Cardiac muscle cell (in vitro differentiated cells and primary cell): ENCODE measurements around the gene DPPA3. TPM values are rescaled to one million over a fixed set of nuclear protein-coding genes. Genes with fewer than 3 reads are reported as not detected.
"Not testable (repeated sequence)": the region's sequence is repeated elsewhere in the genome, so short reads cannot be mapped to it uniquely, and the experiment has no call there.

Experiments used
- DNase-seq, 2 donors: peaks; one replicate each; pipeline versions ENCODE4 v3.0.0 to v3.0.0-alpha.2; 2010 to 2017; ENCODE audit warnings: low read depth in 1 of 2, low spot score in 1 of 2
- H3K27ac ChIP-seq: fragments of 200-600 bp; sonication (generic); 2 replicates; pipeline ENCODE4 v1.5.1; 2016
- H3K27me3 ChIP-seq: fragments of 200-600 bp; sonication (generic); 2 replicates; pipeline ENCODE4 v1.6.0; 2016; ENCODE audit warnings: control low read depth
- H3K36me3 ChIP-seq: fragments of 200-600 bp; sonication (generic); 2 replicates; pipeline ENCODE4 v1.5.1; 2016; ENCODE audit warnings: control low read depth
- H3K4me1 ChIP-seq: fragments of 200-600 bp; sonication (generic); 2 replicates; pipeline ENCODE4 v1.8.1; 2017; ENCODE audit warnings: low read depth, mild to moderate bottlenecking, mixed run types
- H3K4me3 ChIP-seq: fragments of 200-600 bp; sonication (generic); 2 replicates; pipeline ENCODE4 v1.5.1; 2016; ENCODE audit warnings: mild to moderate bottlenecking
- H3K9me3 ChIP-seq: fragments of 200-600 bp; sonication (generic); 2 replicates; pipeline ENCODE4 v1.5.1; 2017; ENCODE audit warnings: low read depth, mild to moderate bottlenecking, control low read depth
- CTCF ChIP-seq: IDR thresholded peaks from 2 replicates; pipeline ENCODE4 v1.5.1; 2012; ENCODE audit warnings: low read depth, mild to moderate bottlenecking, low read length
- polyA plus RNA-seq: library from polyadenylated mRNA; unstranded; fragments of >200 nt; fragmentation: Nextera tagmentation; extraction: Ambion mirVana; gene quantifications from 2 replicates; pipeline ENCODE4 v1.2.1, GENCODE V29; 2016
- total RNA-seq: library from RNA; depleted of rRNA; stranded (reverse); fragments of >200 nt; gene quantifications from 2 replicates; pipeline ENCODE4 v1.2.3, GENCODE V29; 2016

The DPPA3 gene
- total and polyA plus RNA-seq, 2 experiments from 2014 or later = not detected

GRCh38 chr12:7677432-7677888 is 33.8 kb upstream of the DPPA3 start:
- peak; percentile 47 for TF ChIP-seq CTCF
- H3K36me3 ChIP-seq, H3K4me3 ChIP-seq, H3K4me1 ChIP-seq, H3K27ac ChIP-seq, H3K27me3 ChIP-seq, H3K9me3 ChIP-seq: not testable (repeated sequence)
- peak; percentile 48 to 65 for DNase-seq

GRCh38 chr12:7678744-7679143 is 32.5 kb upstream of the DPPA3 start:
- no peak for TF ChIP-seq CTCF
- Histone ChIP-seq H3K27ac (no peak overlapping the region), H3K27me3 (no peaks in the 10 kb centered on the region), H3K9me3 (no peaks in the 10 kb centered on the region), H3K4me3 (no peak overlapping the region), H3K4me1 (no peaks in the 10 kb centered on the region), H3K36me3 (no peaks in the 10 kb centered on the region)
- DNase-seq = peak in 1 of 2 donors; percentile 20

GRCh38 chr12:7679251-7680045 is 31.8 kb upstream of the DPPA3 start:
- no peaks in the 10 kb centered on the region for H3K4me1 ChIP-seq
- H3K27ac ChIP-seq = no peak overlapping the region
- DNase-seq = no peak
- no peak overlapping the region for H3K4me3 ChIP-seq
- no peak for TF ChIP-seq CTCF
- H3K9me3 ChIP-seq = no peaks in the 10 kb centered on the region
- H3K27me3 ChIP-seq = no peaks in the 10 kb centered on the region
- no peaks in the 10 kb centered on the region for H3K36me3 ChIP-seq

- Histone ChIP-seq H3K4me3 (no peak overlapping the region), H3K9me3 (no peaks in the 10 kb centered on the region), H3K27ac (no peak overlapping the region), H3K4me1 (no peaks in the 10 kb centered on the region), H3K27me3 (no peaks in the 10 kb centered on the region), H3K36me3 (no peaks in the 10 kb centered on the region)
- TF ChIP-seq CTCF = no peak
- DNase-seq = no peak
These were observed 29.7 kb upstream of the DPPA3 start for GRCh38 chr12:7681535-7681934.

- Histone ChIP-seq H3K4me3 (no peak overlapping the region), H3K27ac (no peak overlapping the region), H3K27me3 (no peaks in the 10 kb centered on the region), H3K36me3 (no peaks in the 10 kb centered on the region), H3K4me1 (peaks cover 14% of the 10 kb centered on the region), H3K9me3 (no peaks in the 10 kb centered on the region)
- no peak for DNase-seq
- no peak for TF ChIP-seq CTCF
These were observed 17.4 kb upstream of the DPPA3 start for GRCh38 chr12:7693793-7694192.
